DND-41 (cell line): ENCODE data around the gene SPRN.

Experiments
- ATAC-seq: fragments of 200-7000 bp; cut with Tn5 transposase; 3 replicates; pipeline ENCODE4 v1.9.1; 2021; ENCODE audit warnings: low read depth; ENCODE audit not compliant: insufficient read depth
- DNase-seq: peaks from one replicate; pipeline ENCODE4 v3.0.0-alpha.2; 2020
- H2AFZ ChIP-seq: 2 replicates; pipeline ENCODE4 v1.6.0; 2012; ENCODE audit warnings: low read depth, low read length
- H3K27ac ChIP-seq: 2 replicates; pipeline ENCODE4 v1.5.1; 2012; ENCODE audit warnings: low read length, inconsistent platforms
- H3K27me3 ChIP-seq: fragments of 200-600 bp; sonication (generic); 2 replicates; pipeline ENCODE4 v1.6.0; 2012; ENCODE audit warnings: low read length, mild to moderate bottlenecking, inconsistent platforms; ENCODE audit not compliant: insufficient read depth, poor library complexity
- H3K36me3 ChIP-seq: 2 replicates; pipeline ENCODE4 v1.5.1; 2012; ENCODE audit warnings: low read length, inconsistent platforms; ENCODE audit not compliant: insufficient read depth
- H3K4me1 ChIP-seq: 2 replicates; pipeline ENCODE4 v1.5.1; 2012; ENCODE audit warnings: mild to moderate bottlenecking, low read length; ENCODE audit not compliant: insufficient read depth
- H3K4me2 ChIP-seq: 2 replicates; pipeline ENCODE4 v1.6.0; 2012; ENCODE audit warnings: mild to moderate bottlenecking, moderate library complexity, low read length, inconsistent platforms; ENCODE audit not compliant: insufficient read depth
- H3K4me3 ChIP-seq, 2 experiments: fragments of 200-600 bp in 1 of 2; shearing (Covaris generic) in 1 of 2; 2 replicates each; pipeline ENCODE4 v1.5.1; 2012 to 2016; ENCODE audit warnings: inconsistent platforms in 2 of 2, low read length in 2 of 2, mild to moderate bottlenecking in 2 of 2, low read depth in 1 of 2, moderate library complexity in 1 of 2
- H3K79me2 ChIP-seq: 2 replicates; pipeline ENCODE4 v1.6.0; 2012; ENCODE audit warnings: low read length, inconsistent platforms; ENCODE audit not compliant: insufficient read depth
- H3K9ac ChIP-seq: 2 replicates; pipeline ENCODE4 v1.6.0; 2012; ENCODE audit warnings: low read depth, mild to moderate bottlenecking, inconsistent platforms, low read length, moderate library complexity
- H3K9me3 ChIP-seq: 2 replicates; pipeline ENCODE4 v1.5.1; 2012; ENCODE audit warnings: low read length, moderate library complexity, mild to moderate bottlenecking, inconsistent platforms; ENCODE audit not compliant: insufficient read depth, severe bottlenecking
- H4K20me1 ChIP-seq: 2 replicates; pipeline ENCODE4 v1.6.0; 2012; ENCODE audit warnings: low read length; ENCODE audit not compliant: insufficient read depth
- CTCF ChIP-seq: IDR thresholded peaks from 2 replicates; pipeline ENCODE4 v1.5.1; 2012; ENCODE audit warnings: borderline replicate concordance, low read length, moderate library complexity, mild to moderate bottlenecking; ENCODE audit not compliant: poor library complexity, severe bottlenecking; ENCODE audit errors: extremely low read depth
- EZH2 ChIP-seq: IDR thresholded peaks from 3 replicates; pipeline ENCODE4 v1.6.1; 2012; ENCODE audit warnings: borderline replicate concordance, low read depth, mild to moderate bottlenecking, moderate library complexity, low read length, inconsistent platforms; ENCODE audit not compliant: severe bottlenecking

Gene SPRN

GRCh38 chr10:133465191-133465949 is 40.9 kb upstream of the SPRN start:
- no peak overlapping the region for H3K4me2 ChIP-seq
- no peak overlapping the region for H3K27ac ChIP-seq
- no peaks in the 10 kb centered on the region for H3K9me3 ChIP-seq
- H3K27me3 ChIP-seq: no peaks in the 10 kb centered on the region
- H3K9ac ChIP-seq: no peak overlapping the region
- ATAC-seq (no peak), DNase-seq (no peak)
- no peaks in the 10 kb centered on the region for H3K4me1 ChIP-seq
- no peaks in the 10 kb centered on the region for H4K20me1 ChIP-seq
- no peak for TF ChIP-seq CTCF
- no peak for TF ChIP-seq EZH2
- no peak overlapping the region for H3K4me3 ChIP-seq
- H2AFZ ChIP-seq: no peak overlapping the region
- no peaks in the 10 kb centered on the region for H3K79me2 ChIP-seq
- peaks cover 10% of the 10 kb centered on the region; the same call in 1 of the 2 replicates for H3K36me3 ChIP-seq

GRCh38 chr10:133464582-133465031 is 40.2 kb upstream of the SPRN start:
- H4K20me1 ChIP-seq: no peaks in the 10 kb centered on the region
- no peak overlapping the region for H3K27ac ChIP-seq
- no peaks in the 10 kb centered on the region for H3K27me3 ChIP-seq
- H3K4me2 ChIP-seq: no peak overlapping the region
- no peak for ATAC-seq
- no peak overlapping the region for H3K9ac ChIP-seq
- no peak overlapping the region for H3K4me3 ChIP-seq
- H3K36me3 ChIP-seq: peaks cover 14% of the 10 kb centered on the region; the same call in 1 of the 2 replicates
- H3K79me2 ChIP-seq: no peaks in the 10 kb centered on the region
- no peak for DNase-seq
- no peaks in the 10 kb centered on the region for H3K4me1 ChIP-seq
- H3K9me3 ChIP-seq: no peaks in the 10 kb centered on the region
- no peak for TF ChIP-seq CTCF
- TF ChIP-seq EZH2: no peak
- no peak overlapping the region for H2AFZ ChIP-seq

GRCh38 chr10:133462512-133463305 is 38.3 kb upstream of the SPRN start:
- H3K9me3 ChIP-seq: no peaks in the 10 kb centered on the region
- TF ChIP-seq EZH2 (no peak), CTCF (no peak)
- H3K27ac ChIP-seq: no peak overlapping the region
- H3K4me2 ChIP-seq: no peak overlapping the region
- no peaks in the 10 kb centered on the region for H3K79me2 ChIP-seq
- H3K27me3 ChIP-seq: no peaks in the 10 kb centered on the region
- ATAC-seq: no peak
- H3K4me1 ChIP-seq: no peaks in the 10 kb centered on the region
- DNase-seq: no peak
- no peak overlapping the region for H3K9ac ChIP-seq
- H2AFZ ChIP-seq: no peak overlapping the region
- no peak overlapping the region for H3K4me3 ChIP-seq
- no peaks in the 10 kb centered on the region for H4K20me1 ChIP-seq
- H3K36me3 ChIP-seq: peaks cover 10% of the 10 kb centered on the region; the same call in 1 of the 2 replicates
